Naive thymus-derived CD8-positive, alpha-beta T cell (primary cell): Measurements from ENCODE around the gene PEX6. TPM values are rescaled to one million over a fixed set of nuclear protein-coding genes. Genes with fewer than 3 reads are reported as not detected.
"Not testable (repeated sequence)": the region's sequence is repeated elsewhere in the genome, so short reads cannot be mapped to it uniquely, and the experiment has no call there.

ENCODE experiments used
- ATAC-seq, 2 donors: fragments of 150-1000 bp; cut with Tn5 transposase in 1 of 2; sonication (Bioruptor Pico), chemical (Tn5 transposase) in 1 of 2; 1 replicate in 1 of 2; 2 replicates in 1 of 2; pipeline ENCODE4 v1.10.0; 2021; ENCODE audit warnings: mild to moderate bottlenecking in 2 of 2, moderate library complexity in 2 of 2
- POLR2A ChIA-PET: fragments of 350-600 bp; sonication (Branson Sonifier 250); formaldehyde crosslinking; loops from one replicate; lab custom pipeline; 2021; ENCODE audit warnings: antibody characterized with exemption; lab: Charles Lee
- DNase-seq, 10 donors: peaks; one replicate each; pipeline versions ENCODE4 v3.0.0 to v3.0.0-alpha.2; 2020 to 2022
- H3K27ac Mint-ChIP-seq, 10 donors: one replicate each; pipeline ENCODE4 v1.8.0; 2020 to 2022; ENCODE audit warnings: mild to moderate bottlenecking in 10 of 10, mixed read lengths in 10 of 10, moderate library complexity in 4 of 10, inconsistent platforms in 1 of 10
- H3K27me3 Mint-ChIP-seq, 5 donors: one replicate each; pipeline ENCODE4 v1.8.0; 2021 to 2022; ENCODE audit warnings: mixed read lengths in 5 of 5
- H3K36me3 Mint-ChIP-seq, 3 donors: one replicate each; pipeline ENCODE4 v1.8.0; 2020 to 2022; ENCODE audit warnings: mixed read lengths in 3 of 3, mild to moderate bottlenecking in 2 of 3, inconsistent platforms in 1 of 3
- H3K4me1 Mint-ChIP-seq, 4 donors: one replicate each; pipeline ENCODE4 v1.8.0; 2021 to 2022; ENCODE audit warnings: mixed read lengths in 4 of 4
- H3K4me3 Mint-ChIP-seq, 10 donors: one replicate each; pipeline ENCODE4 v1.8.0; 2020 to 2022; ENCODE audit warnings: mild to moderate bottlenecking in 10 of 10, mixed read lengths in 10 of 10, moderate library complexity in 6 of 10, inconsistent platforms in 1 of 10
- H3K9me3 Mint-ChIP-seq, 9 donors: one replicate each; pipeline ENCODE4 v1.8.0; 2020 to 2022; ENCODE audit warnings: mixed read lengths in 9 of 9, mild to moderate bottlenecking in 3 of 9, inconsistent platforms in 1 of 9, moderate library complexity in 1 of 9
- polyA plus RNA-seq, 3 donors: library from polyadenylated mRNA; unstranded; fragments of 300-500 nt; fragmentation: Illumina TruSeq; gene quantifications; one replicate each; pipeline ENCODE4 v1.2.3, GENCODE V29; 2021
- total RNA-seq, 8 experiments: library from RNA in 2 of 8; stranded (reverse) in 2 of 8; gene quantifications; one replicate each; pipeline ENCODE4 v1.2.3 and lab custom pipeline; 2021 to 2026

PEX6 gene
- total and polyA plus RNA-seq, 5 experiments from 2014 or later = 17.6 to 38.3 (median 30.8) TPM

- DNase-seq (peak; percentile 93 to 100 (median 99)), ATAC-seq (peak; percentile 92)
- POLR2A ChIA-PET = interaction anchor here (0.6 to 7.8 kb wide), 27 partner anchors 9 to 1227 kb away, joined by 3 to 109 read pairs (median 4); partner anchors contain the start of genes ABCC10, CNPY3, CUL7 and KLC4
- Mint-ChIP-seq H3K27ac (peak within 1 kb of the TSS; percentile 82 to 98 (median 95)), H3K4me1 (peaks cover 52 to 82% (median 68%) of the 10 kb centered on the region in 4 donors), H3K36me3 (peaks cover 0 to 58% (median 4%) of the 10 kb centered on the region in 3 donors), H3K4me3 (peak within 1 kb of the TSS; percentile 89 to 97 (median 94)), H3K9me3 (no peaks in the 10 kb centered on the region), H3K27me3 (no peaks in the 10 kb centered on the region)
Measured at GRCh38 chr6:43013843-43014433, 35.0 kb upstream of the PEX6 start, which contains the start of the genes KLHDC3 and MEA1. Gene KLHDC3, plus strand, starts transcription at chr6:43014249. Its CDS starts 2,944 bp downstream, at chr6:43017193. Gene MEA1, minus strand, starts transcription at chr6:43013946. Its CDS starts 133 bp downstream, at chr6:43013813.

GRCh38 chr6:43013097-43013842 is 34.3 kb upstream of the PEX6 start:
- ATAC-seq (no peak), DNase-seq (no peak)
- Mint-ChIP-seq H3K4me1 (peaks cover 49 to 80% (median 66%) of the 10 kb centered on the region in 4 donors), H3K27me3 (no peaks in the 10 kb centered on the region), H3K27ac (peak overlapping the region; percentile 82 to 98 (median 95)), H3K9me3 (no peaks in the 10 kb centered on the region), H3K4me3 (peak overlapping the region; percentile 89 to 97 (median 94)), H3K36me3 (peaks cover 0 to 58% (median 2%) of the 10 kb centered on the region in 3 donors)
- POLR2A ChIA-PET = interaction anchor here (0.5 to 7.8 kb wide), 21 partner anchors 9 to 1226 kb away, joined by 3 to 109 read pairs (median 4); partner anchors contain the start of genes ABCC10, CNPY3, CUL7 and KLC4

- Mint-ChIP-seq H3K36me3 (peaks cover 0 to 59% (median 2%) of the 10 kb centered on the region in 3 donors), H3K9me3 (no peaks in the 10 kb centered on the region), H3K4me1 (peaks cover 41 to 71% (median 60%) of the 10 kb centered on the region in 4 donors), H3K27me3 (no peaks in the 10 kb centered on the region), H3K27ac (peak overlapping the region; percentile 82 to 98 (median 95)), H3K4me3 (peak overlapping the region; percentile 89 to 97 (median 94))
- no peak for DNase-seq
- ATAC-seq = no peak
- POLR2A ChIA-PET = interaction anchor here (0.6 to 7.8 kb wide), 8 partner anchors 25 to 634 kb away, joined by 3 to 109 read pairs (median 28); partner anchors contain the start of genes CNPY3, KLC4, MRPL2 and PEX6
Measured at GRCh38 chr6:43012364-43012763, 33.4 kb upstream of the PEX6 start.

GRCh38 chr6:43011207-43011606 is 32.2 kb upstream of the PEX6 start:
- H3K27me3 Mint-ChIP-seq = no peaks in the 10 kb centered on the region
- POLR2A ChIA-PET = interaction anchor here (0.8 to 7.8 kb wide), 9 partner anchors 9 to 121 kb away, joined by 3 to 109 read pairs (median 5); partner anchors contain the start of genes CNPY3, KLC4, MRPL2 and PEX6
- peaks cover 0 to 59% (median 2%) of the 10 kb centered on the region in 3 donors for H3K36me3 Mint-ChIP-seq
- H3K4me1 Mint-ChIP-seq = peaks cover 34 to 60% (median 49%) of the 10 kb centered on the region in 4 donors
- DNase-seq (no peak), ATAC-seq (no peak)
- no peaks in the 10 kb centered on the region for H3K9me3 Mint-ChIP-seq
- H3K27ac Mint-ChIP-seq = peak overlapping the region in 5 of 10 donors; percentile 31 to 82 (median 48)
- peak overlapping the region in 5 of 10 donors; percentile 22 to 63 (median 48) for H3K4me3 Mint-ChIP-seq

- no peaks in the 10 kb centered on the region for H3K27me3 Mint-ChIP-seq
- H3K27ac Mint-ChIP-seq = peak overlapping the region in 8 of 10 donors; percentile 13 to 66 (median 43)
- H3K36me3 Mint-ChIP-seq = peaks cover 0 to 67% (median 2%) of the 10 kb centered on the region in 3 donors
- no peaks in the 10 kb centered on the region for H3K9me3 Mint-ChIP-seq
- DNase-seq (peak in 5 of 10 donors; percentile 16 to 44 (median 37)), ATAC-seq (no peak)
- peaks cover 25 to 45% (median 34%) of the 10 kb centered on the region in 4 donors for H3K4me1 Mint-ChIP-seq
- H3K4me3 Mint-ChIP-seq = no peak overlapping the region
- POLR2A ChIA-PET = interaction anchor here (1.9 kb wide), 1 partner anchor 25 kb away, joined by 7 read pairs; the partner anchor contains the start of gene PPP2R5D
Measured at GRCh38 chr6:43009124-43009523, 30.1 kb upstream of the PEX6 start.

GRCh38 chr6:43007126-43007525 is 28.1 kb upstream of the PEX6 start:
- H3K9me3 Mint-ChIP-seq = no peaks in the 10 kb centered on the region

GRCh38 chr6:43006251-43006650 is 27.3 kb upstream of the PEX6 start:
- Mint-ChIP-seq H3K27me3 (no peaks in the 10 kb centered on the region), H3K4me3 (no peak overlapping the region), H3K27ac (peak overlapping the region in 2 of 10 donors; percentile 6 to 60), H3K4me1 (peaks cover 3 to 21% (median 8%) of the 10 kb centered on the region in 4 donors), H3K36me3 (peaks cover 0 to 55% (median 2%) of the 10 kb centered on the region in 3 donors), H3K9me3 (no peaks in the 10 kb centered on the region)
- POLR2A ChIA-PET = interaction anchor here (0.5 to 2.7 kb wide), 4 partner anchors 22 to 76 kb away, joined by 4 to 10 read pairs (median 6); partner anchors contain the start of genes CNPY3 and PEX6
- DNase-seq (no peak), ATAC-seq (no peak)

More at GRCh38 chr6:43007126-43007525, 28.1 kb upstream of the PEX6 start:
- POLR2A ChIA-PET = interaction anchor here (1.2 to 2.7 kb wide), 3 partner anchors 13 to 77 kb away, joined by 3 to 10 read pairs (median 5); partner anchors contain the start of genes CNPY3 and PEX6
- ATAC-seq (no peak), DNase-seq (no peak)
- Mint-ChIP-seq H3K4me3 (no peak overlapping the region), H3K36me3 (peaks cover 0 to 64% (median 2%) of the 10 kb centered on the region in 3 donors), H3K27me3 (no peaks in the 10 kb centered on the region), H3K27ac (peak overlapping the region in 2 of 10 donors; percentile 30 to 53), H3K4me1 (peaks cover 11 to 29% (median 15%) of the 10 kb centered on the region in 4 donors)

GRCh38 chr6:43005844-43006243 is 26.9 kb upstream of the PEX6 start:
- peaks cover 3 to 17% (median 5%) of the 10 kb centered on the region in 4 donors for H3K4me1 Mint-ChIP-seq
- POLR2A ChIA-PET = interaction anchor here (0.5 to 2.7 kb wide), 4 partner anchors 22 to 76 kb away, joined by 4 to 10 read pairs (median 6); partner anchors contain the start of genes CNPY3 and PEX6
- peaks cover 0 to 51% (median 2%) of the 10 kb centered on the region in 3 donors for H3K36me3 Mint-ChIP-seq
- ATAC-seq (no peak), DNase-seq (no peak)
- H3K27ac Mint-ChIP-seq = peak overlapping the region in 4 of 10 donors; percentile 6 to 60 (median 32)
- H3K27me3 Mint-ChIP-seq = no peaks in the 10 kb centered on the region
- H3K9me3 Mint-ChIP-seq = no peaks in the 10 kb centered on the region
- no peak overlapping the region for H3K4me3 Mint-ChIP-seq

- Mint-ChIP-seq H3K4me1 (peaks cover 0 to 10% (median 3%) of the 10 kb centered on the region in 4 donors), H3K9me3 (no peaks in the 10 kb centered on the region), H3K27ac (no peak overlapping the region), H3K27me3 (no peaks in the 10 kb centered on the region), H3K4me3 (no peak overlapping the region), H3K36me3 (peaks cover 0 to 16% (median 0%) of the 10 kb centered on the region in 3 donors)
- POLR2A ChIA-PET = no interaction called here
- ATAC-seq (no peak), DNase-seq (no peak)
Measured at GRCh38 chr6:43001843-43002242, 22.9 kb upstream of the PEX6 start.

GRCh38 chr6:42998205-42998604 is 19.2 kb upstream of the PEX6 start:
- DNase-seq, H3K9me3 Mint-ChIP-seq, H3K27me3 Mint-ChIP-seq, H3K4me3 Mint-ChIP-seq, ATAC-seq, POLR2A ChIA-PET, H3K36me3 Mint-ChIP-seq: not testable (repeated sequence)
- peak overlapping the region in 1 of 10 donors; percentile 60 for H3K27ac Mint-ChIP-seq
- peaks cover 3 to 12% (median 7%) of the 10 kb centered on the region in 4 donors for H3K4me1 Mint-ChIP-seq

GRCh38 chr6:42996513-42996912 is 17.5 kb upstream of the PEX6 start:
- Mint-ChIP-seq H3K27me3 (no peaks in the 10 kb centered on the region), H3K9me3 (no peaks in the 10 kb centered on the region), H3K27ac (peak overlapping the region in 3 of 10 donors; percentile 3 to 82 (median 82)), H3K36me3 (peaks cover 0 to 17% (median 0%) of the 10 kb centered on the region in 3 donors), H3K4me3 (no peak overlapping the region), H3K4me1 (peaks cover 0 to 12% (median 7%) of the 10 kb centered on the region in 4 donors)
- ATAC-seq (no peak), DNase-seq (no peak)
- POLR2A ChIA-PET = interaction anchor here (0.6 to 2.4 kb wide), 5 partner anchors 11 to 57 kb away, joined by 3 to 7 read pairs (median 5); partner anchors contain the start of genes CUL7, PEX6 and PPP2R5D
